GM18858 (cell line): Measurements from ENCODE around the gene CYB5R3.

Source experiments
- ATAC-seq: cut with Tn5 transposase; IDR thresholded peaks from one replicate; pipeline ENCODE4 v1.9.1; 2021; ENCODE audit not compliant: unreplicated experiment

Gene CYB5R3

DNA sequence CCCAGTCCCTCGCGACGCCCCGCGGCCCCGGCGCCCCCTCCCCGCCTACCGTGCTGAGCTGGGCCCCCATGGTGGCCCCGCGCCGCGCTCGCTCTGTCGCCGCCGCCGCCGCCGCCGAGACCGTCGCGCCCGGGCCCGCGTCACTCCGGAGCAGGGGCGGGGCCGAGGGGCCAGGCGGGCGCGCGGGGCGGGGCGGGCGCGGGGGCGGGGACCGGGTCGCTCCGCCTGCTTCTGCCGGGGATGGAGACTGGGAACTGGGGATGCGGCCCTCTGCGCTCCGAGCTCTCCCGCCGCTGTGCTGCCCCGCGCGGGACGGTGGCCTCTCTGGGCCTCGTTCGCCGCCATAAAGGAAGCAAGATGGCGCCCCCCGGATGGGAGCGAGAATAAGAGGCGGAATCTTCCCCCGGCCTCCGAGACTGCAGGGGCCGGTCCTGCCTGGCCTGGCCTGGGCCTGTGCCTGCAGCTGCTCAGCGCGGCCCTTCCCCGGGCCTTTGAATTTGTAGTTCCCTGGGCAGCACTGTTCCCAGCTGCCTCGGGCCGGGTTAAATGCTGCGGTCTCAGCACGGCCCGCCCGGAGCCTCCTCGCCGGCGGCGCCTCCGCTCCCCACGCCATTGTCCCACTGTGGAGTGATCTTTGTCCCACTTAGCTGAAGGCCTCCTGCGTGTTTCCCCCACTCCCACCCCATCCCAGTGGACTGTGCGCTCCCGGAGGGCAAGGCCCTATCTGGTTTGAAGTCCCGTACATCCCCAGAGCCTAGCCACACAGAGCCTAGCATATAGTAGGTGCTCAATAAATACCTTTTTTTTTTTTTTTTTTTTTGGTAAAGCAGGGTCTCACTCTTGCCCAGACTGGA, at the start of gene CYB5R3:
CYB5R3 (minus strand) TSS at position 147 of the 854 bp plus-strand sequence; CDS start at position 70, 77 bp downstream.
- ATAC-seq, result no peak

DNA sequence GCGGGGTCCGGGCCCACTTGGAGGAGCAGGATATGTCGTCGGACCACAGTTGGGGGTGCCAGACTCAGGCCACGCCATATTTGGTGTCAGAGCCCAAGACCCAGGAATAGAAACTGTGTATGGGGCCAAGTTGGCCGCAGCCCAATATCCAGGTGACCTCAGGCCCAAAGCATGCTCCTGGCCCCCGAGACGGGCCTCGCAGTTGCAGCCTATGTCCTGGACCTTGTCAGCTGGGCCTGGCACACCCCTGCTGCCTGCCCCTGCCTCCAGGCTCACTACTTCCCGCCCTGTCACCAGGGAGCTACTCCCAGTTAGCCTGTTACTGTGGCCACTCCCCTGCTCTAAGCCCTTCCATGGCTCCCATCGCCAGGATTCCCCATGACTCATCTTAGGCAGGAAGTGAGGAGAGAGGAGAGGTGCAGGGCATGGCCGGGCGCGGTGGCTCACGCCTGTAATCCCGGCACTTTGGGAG, 48.4 kb upstream of the CYB5R3 start:
- ATAC-seq, result no peak

DNA sequence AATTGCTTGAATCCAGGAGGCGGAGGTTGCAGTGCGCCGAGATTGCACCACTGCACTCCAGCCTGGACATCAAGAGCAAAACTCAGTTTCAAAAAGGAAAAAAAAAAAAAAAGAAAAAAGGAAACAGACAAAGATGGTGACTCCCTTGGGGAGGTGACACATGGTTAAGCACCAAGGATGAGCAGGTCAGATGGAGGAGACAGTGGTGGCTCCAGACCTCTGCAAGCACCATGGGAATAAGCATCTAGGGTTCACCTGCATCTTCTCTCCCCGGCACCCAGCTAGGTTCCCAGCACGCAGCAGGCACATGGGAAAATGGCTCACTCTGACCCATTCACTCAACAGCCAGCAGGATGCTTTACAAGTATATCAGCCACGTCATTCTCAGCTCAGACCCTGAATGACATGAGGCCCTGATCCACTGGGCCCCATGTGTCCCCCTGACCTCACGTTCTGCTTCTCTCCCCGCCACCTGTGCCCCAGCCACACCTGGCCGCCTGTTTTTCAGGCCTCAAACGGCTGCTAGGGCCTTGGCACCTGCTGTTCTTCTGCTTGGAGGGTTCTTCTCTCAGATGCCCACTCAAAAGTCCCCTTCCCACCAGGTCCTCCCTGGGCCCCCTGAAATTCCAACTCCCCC, 47.3 kb upstream of the CYB5R3 start:
- no peak for ATAC-seq

DNA sequence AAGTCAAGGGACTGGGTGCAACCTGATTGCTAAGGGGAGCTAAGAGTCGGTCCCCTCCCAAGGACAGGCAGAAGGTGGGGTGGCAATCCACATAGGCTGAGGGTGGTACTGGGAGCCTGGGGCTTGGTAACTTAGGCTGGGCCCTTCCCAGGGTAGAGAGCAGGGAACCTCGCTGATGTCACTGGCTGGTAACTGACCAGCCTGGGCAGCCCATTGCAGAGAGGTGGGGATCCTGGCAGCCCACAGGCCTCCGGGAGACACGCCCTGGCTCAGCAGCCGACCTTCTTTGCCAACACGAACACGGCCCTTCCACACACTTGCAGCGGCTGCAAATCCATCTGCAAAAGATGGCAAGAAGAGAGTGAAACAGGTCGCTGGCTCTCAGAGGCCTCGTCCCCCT, 46.1 kb upstream of the CYB5R3 start:
- ATAC-seq, result no peak

DNA sequence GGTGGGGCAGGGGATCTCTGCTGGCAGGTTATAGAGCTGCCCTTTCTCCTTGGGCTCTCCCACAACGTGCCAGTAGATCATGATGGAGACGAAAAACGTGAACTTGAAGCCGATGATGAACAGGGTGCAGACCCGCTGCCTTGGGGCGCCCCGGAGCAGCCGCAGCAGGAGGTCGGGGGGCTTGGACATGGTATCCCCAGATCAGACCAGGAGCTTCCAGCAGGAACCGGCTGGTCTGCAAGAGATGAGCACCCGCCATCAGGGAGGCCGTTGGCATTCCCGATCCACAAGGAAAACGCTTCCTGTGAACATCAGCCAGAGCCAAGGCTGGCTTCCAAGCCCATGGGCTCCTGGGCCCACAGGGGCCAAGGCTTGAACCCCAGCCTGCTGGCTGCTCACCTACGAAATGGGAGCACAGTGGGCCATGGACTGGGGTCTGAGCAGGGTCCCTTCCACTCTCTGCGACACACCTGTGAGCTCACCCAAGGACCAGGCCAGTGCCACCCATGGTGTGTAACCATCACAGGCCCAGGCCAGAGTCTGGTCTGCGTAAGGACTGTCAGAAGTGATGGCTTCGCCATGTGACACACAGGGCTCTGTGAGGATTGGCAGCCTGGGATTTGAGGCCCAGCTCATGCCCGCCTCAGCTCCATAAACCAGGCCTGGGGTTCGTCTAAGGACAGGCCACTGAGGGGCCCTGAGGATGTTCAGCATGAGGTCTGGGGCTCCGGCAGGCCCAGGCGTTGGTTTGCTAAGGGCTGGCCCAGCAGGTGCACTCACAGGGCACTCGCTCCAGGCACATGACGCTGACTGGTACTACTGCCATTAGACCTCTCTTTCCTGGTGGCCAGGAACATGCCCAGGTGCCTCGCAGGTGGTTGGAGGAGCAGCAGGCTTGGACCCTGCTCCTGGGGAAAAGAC, 44.8 kb upstream of the CYB5R3 start:
- ATAC-seq, result no peak

DNA sequence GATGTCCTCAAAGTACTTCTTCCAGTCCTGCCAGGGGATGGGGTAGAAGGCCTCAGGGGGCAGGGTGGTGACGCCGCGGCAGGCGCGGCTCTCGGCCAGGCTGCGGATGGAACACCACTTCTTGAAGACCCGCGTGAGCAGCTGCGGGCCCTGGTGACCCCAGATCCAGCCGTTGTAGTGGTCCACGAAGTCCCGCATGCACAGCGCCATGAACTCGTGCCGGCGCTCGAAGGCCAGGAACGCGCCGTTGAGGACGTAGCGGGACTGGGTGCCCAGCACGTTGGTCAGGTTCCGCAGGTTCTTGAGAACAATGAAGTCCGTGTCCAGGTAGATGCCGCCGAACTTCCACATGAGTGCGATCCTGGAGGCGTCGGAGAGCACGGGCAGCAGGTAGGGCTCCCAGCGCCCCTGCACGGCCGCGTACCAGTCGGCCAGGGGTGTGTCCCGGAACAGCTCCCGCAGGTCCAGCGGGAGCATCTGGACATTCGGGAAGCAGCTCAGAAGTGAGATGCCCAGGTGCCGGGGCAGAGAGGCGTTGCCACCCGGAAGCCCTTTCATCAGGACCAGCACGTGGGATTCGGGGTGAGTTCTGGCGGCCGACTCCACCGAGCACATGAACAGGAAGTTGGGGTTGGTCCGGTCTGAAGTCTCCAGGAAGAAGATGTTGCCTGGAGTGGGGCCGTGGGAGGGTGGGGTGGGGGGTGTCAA, 44.0 kb upstream of the CYB5R3 start:
- ATAC-seq, result no peak

DNA sequence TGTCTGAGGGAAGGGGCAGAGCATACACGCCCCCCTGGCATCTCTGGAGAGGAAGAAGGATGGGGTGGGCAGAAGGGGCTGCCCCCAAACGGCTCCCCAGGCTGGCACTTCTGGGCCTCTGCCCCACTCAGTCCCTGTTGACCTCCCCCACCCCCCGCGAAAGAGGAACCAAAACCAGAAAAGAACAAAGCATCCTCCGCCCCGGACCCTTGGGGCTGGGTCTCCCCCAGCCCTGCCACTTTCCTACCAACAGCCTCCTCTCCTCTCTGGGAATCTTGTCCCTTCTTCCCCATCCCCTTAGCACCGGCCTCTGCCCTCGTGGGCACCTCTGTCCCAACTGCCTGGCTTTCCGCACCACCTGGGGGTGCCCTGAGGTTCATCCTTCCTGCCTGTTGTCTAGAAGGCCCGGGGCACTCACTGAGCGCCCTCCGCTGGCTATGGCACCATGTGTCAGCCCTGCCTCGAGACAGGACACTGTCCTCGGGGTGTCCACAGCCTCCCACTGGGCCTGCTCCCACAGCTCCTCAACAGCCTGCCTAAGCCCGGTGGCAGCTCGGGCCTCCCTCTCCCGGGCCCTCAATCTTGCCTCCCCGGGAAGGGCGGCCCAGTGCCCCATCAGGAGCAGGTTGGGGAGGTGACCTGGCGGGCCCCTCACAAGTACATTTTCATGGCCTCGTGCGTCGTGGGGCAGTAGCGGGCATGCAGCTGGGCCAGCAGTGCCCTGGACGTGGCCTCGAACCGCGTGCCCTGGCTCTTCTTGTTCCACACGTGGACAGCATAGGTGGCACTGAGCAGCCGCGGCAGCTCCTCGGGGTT, 43.3 kb upstream of the CYB5R3 start:
- ATAC-seq, result no peak

DNA sequence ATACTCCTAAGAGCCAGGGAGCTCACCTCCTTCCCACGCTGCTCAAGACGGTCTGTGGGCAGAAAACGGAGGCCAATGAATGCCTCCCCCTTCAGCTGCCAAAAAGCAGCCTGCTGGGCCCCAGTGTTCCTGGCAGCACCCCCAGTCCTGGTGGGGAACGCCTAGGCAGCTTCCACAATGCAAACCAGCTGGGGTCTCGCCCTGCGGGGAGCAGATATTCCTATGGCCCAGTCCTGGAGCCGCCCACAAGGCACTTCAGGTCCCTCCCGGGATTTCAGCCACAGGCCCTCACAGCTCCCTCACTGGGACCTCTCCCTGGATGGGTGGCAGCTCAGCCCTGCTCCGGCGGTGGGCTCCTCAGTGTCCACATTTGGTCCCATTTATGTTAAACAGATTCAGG, 42.2 kb upstream of the CYB5R3 start:
- no peak for ATAC-seq

DNA sequence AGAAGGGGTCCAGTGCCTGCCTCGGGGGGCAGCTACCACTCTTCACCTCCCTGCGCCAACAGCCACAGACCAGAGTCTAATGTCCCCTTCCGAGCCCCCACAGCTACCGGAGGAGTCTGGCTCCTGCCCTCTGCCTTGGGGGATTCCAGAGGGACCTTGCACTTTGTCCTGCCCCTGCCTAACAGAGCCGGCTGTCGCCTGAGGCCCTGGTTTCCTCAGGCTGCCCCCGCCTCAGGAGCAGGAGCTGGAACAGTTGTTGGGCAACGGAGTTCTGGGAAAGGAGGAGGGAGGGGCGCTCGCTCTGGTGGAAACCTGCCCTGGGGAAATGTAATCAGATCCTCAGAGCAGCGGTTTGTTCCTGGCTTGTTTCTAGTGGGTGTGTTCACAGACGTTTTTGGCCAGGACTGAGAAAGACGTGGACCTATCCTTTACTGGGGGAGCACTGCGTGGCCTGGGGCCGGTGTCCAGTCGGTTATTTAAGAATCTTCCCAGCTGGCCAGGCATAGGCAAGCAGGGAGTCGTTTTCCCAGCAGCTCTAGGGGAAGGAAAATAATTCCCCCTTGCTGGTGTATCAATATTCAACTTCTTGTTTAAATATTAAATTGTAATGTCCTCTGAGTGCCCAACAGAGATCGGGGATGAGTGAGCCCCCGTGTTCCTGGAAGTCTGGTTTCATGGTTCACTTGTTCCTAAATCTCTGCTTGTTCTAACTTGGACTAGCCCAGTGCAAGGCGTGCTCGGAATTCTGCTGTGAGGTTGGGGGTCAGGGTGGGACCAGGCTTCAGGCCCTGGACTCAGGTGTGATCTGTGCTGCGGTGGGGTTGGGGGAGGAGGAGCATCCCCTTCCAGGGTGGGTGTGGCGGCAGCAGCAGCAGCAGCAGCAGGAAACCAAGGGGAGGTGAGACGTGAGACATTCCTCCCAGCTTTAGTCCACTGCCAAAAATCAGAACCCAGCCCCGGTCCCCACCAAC, 39.3 kb upstream of the CYB5R3 start:
- ATAC-seq, result no peak

DNA sequence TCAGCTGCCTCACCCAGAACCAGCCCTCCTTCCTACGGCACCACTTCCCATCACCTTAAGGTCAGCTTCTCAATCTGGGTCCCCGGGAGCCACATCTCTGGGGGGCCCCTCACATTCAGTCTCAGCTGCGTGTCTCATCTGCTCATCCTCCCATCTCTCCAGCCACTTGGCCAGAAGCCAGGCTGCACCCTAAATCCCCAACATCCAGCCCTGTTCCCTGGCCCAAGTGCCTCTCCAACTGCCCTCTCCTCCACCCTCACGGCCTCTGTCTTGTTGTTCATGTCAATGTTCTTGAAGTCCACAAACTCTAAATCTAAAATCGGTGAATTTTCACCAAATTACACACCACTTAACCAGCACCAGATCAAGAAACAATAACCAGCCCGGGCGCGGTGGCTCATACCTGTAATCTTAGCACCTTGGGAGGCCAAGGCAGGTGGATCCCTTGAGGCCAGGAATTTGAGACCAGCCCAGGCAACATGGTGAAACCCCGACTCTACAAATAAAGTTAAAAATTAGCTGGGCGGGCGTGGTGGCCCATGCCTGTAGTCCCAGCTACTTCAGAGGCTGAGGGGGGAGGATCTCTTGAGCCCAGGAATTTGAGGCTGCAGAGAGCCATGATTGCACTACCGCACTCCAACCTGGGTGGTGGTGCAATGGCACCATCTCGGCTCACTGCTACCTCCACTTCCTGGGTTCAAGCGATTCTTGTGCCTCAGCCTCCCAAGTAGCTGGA, 37.7 kb upstream of the CYB5R3 start:
- ATAC-seq, result no peak

DNA sequence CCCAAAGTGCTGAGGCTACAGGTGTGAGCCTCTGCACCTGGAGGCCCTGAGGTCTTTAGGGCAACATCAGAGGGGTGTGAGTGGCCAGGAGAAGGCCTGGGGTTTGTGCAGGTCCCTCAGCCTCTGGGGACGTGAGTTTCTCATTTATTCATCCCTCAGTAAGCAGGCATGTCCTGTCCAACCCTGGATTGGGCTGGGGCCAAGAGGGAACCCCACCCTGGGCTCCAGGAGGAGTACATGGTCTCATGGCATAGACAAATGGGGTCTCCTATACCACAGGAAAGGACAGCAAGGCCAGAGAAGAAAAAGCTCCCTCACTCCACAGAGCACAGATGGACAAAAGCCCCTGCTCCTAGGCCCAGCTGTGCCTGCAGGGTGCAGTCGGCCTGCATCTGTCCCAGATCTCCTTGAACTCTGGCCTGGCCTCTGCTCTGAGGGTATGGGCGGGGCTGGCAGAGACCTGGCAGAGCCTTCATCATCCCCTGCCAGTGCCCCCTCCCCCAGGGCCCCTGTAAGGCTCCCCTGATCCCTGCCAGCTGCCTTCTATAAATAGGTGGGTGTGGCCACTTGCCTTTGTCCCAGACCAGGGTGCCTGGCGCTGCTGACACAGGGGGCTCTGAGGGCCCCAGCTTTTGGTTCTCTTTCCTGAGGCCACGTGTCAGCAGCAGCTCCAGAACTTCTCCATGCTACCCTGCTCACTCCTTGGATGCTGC, 36.9 kb upstream of the CYB5R3 start:
- no peak for ATAC-seq

DNA sequence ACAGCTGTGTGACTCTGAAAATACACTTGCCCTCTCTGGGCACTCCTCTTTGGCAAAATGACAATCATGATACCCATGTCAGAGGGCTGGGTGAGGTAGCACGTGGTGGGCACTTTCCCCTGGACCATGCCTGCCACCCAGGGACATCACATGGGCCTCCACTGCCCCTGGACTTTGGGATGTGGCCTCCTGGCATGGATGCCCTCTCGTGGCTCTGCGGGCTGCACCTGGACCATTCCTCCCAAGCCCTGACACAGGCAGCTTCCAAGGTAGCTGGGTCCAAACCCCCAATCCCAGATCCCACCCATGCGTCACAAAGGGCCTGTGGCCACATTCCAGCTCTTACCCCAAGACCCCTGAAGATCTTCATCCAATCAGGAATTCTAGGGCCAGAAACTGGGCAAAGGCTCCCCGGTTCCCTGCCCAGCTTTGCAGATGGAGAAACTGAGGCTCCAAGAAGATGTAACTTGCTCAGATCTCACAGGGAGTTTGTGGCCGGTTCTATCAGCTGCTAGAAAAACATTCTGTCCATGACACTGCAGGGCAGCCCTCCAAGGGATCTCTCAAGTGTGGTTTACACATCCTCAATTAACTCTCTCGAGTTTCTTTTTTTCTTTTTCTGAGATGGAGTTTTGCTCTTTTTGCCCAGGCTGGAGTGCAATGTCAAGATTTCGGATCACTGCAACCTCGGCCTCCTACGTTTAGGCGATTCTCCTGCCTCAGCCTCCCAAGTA, 35.4 kb upstream of the CYB5R3 start:
- no peak for ATAC-seq

DNA sequence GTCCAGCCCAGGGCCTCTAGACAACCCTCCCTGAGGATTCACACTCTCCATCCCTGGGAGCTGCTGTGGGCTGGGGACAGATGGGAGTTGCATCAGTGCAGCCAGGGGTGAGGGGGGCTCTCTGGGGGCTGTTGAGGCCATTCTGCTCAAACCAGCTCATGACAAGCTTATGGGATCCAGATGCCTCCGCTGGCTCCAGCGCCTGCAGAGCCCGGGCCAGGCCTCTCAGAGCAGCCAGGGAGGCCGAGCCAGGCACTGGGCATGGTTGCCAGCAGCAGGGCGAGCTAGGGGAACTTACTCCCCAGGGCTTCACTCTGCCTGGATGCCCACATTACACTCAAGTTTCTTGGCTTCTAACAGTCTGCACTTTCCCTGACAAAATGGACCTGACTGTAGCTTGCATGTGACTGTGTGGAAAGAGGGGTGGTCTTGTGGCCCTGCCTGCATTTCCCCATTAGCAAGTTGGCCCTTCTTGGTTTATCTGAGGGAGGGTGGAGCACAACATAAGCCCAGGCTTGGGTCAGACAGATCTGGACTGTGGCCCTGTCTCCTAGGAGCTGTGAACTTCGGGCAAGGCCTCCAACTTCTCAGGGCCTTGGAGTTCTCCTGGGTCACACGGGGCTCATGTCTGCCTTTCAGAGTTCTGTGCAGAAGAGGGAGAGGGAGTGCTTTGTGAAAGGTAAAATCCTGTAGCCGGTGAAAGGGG, 34.5 kb upstream of the CYB5R3 start:
- ATAC-seq, result no peak

DNA sequence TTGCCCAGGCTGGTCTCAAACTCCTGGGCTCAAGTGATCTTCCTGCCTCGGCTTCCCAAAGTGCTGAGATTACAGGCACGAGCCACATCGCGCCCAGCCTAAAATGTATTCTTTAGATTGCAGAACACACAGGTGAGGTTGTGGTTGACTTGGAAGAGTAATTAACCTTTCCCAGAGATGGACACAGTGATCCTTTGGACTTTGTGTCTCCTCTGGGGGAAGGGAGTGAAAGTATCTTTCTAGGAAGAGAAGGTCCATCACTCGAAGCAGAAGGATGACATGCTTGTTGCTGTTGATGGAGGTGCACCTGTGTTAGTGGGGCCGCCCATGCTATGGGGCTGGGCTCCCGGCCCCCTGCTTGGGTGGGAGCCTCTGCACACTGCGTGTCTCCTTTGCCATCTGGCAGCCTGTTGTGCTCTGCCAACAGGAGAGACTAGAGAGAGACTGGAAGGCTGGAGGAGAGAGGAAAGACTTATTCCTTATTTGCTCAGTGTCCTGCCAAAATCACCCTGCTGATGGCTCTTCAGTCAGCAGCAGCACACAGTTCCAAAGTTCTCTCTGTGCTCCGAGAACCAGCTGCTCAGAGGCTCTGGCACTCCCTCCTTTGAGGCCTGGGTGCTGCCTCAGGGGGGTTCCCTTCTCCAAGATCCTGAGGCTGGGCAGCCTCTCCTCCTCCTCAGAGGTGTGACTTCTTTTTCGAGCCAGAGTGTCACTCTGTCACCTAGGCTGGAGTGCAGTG, 33.1 kb upstream of the CYB5R3 start:
- no peak for ATAC-seq

DNA sequence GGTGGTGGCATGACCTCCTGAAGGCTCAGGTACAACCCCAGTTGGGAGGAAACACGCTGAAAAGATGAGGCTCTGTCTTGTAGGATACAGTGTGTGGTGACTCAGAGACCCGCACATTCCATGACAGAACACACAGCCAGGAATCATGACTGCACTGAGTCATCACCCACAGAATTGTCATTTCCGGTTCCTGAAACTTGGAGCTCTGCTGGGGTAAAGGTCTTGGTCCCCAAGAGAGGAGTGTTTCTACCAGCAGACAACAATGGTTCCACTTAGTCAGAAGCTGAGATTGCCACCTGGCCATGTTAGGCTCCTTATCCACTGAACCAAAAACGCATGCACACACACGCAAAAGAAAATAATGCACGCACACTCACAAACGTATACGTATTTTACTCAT, 31.5 kb upstream of the CYB5R3 start:
- no peak for ATAC-seq
